Amniotic epithelial cell (primary cell): ENCODE measurements around the gene HSPH1.
"Not testable (repeated sequence)": the region's sequence is repeated elsewhere in the genome, so short reads cannot be mapped to it uniquely, and the experiment has no call there.

Experiments used
- DNase-seq: peaks from one replicate; pipeline ENCODE4 v3.0.0-alpha.2; 2010; ENCODE audit warnings: low read depth

HSPH1 gene

DNA sequence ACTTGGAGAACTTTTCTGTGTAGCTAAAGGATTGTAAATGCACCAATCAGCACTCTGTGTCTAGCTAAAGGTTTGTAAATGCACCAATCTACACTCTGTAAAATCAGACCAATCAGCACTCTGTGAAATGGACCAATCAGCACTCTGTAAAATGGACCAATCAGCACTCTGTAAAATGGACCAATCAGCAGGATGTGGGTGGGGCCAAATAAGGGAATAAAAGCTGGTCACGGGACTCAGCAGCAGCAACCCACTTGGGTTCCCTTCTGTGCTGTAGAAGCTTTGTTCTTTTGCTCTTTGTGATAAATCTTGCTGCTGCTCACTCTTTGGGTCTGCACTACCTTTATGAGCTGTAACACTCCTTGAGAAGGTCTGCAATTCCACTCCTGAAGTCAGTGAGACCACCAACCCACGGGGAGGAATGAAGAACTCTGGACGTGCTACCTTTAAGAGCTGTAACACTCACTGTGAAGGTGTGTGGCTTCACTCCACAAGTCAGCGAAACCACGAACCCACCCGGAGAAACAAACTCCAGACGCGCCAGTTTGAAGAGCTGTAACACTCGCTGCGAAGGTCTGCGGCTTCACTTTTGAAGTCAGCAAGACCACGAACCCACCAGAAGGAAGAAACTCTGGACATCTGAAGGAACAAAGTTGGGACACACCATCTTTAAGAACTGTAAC, 16.2 kb upstream of the HSPH1 start:
- not testable (repeated sequence) for DNase-seq

DNA sequence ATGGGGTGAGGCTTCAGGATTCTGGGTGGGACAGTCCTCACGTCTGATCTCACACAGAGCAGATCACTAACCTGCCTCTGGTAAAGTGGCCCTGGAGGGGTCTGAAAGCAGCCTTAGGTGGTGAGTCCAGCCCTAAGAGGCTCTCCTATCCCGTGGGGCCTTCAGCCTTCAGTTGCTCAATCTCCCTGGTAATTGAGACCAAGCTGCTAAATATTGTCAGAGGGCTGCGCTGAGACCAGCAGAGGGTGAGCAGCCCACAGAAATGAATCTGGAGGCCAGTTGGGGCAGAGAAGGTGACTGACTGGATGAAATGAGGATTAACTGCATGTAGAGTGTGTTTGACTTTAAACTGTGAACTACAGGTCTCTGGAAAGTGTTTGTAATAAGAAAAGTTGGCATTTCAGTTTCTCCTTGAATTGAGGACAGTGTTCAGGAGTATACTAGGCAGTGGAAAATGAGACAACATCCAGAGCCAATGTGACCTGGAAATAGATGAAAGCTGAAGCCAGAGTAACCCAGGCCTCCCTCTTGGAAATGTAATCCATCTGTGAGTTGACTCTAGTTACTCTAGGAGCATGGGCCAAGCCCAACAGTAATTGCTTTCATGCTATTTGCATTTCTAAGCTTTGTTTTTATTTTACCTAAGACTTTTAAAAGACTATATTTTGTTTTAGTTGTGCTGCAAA, 14.3 kb upstream of the HSPH1 start:
- DNase-seq, result no peak

- peak; percentile 25 for DNase-seq
Observed at GRCh38 chr13:31174018-31174417, 12.3 kb upstream of the HSPH1 start.

- DNase-seq, result peak; percentile 91
Observed at GRCh38 chr13:31172535-31172934, 10.8 kb upstream of the HSPH1 start.

GRCh38 chr13:31172001-31172400, 10.3 kb upstream of the HSPH1 start:
- peak; percentile 90 for DNase-seq

DNA sequence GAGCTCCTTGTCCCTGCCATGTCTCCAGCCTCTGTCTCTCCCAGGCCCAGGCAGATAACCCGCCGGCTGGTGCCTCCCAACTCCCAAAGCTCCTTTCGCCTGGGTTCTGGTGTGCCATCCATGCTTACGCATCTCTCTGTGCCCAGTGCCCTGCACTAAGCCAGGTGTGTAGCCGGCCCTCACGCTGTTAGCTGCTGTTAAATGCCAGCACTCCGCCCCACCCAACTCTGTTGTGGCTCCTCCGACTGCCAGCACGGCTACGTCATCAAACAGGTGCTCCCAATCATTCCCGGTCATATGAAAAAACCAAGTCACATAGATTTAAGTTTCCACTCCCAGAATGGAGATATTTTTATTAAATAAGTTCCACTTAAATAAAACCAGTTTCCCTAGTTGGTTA, 7.0 kb upstream of the HSPH1 start:
- DNase-seq, result no peak

DNA sequence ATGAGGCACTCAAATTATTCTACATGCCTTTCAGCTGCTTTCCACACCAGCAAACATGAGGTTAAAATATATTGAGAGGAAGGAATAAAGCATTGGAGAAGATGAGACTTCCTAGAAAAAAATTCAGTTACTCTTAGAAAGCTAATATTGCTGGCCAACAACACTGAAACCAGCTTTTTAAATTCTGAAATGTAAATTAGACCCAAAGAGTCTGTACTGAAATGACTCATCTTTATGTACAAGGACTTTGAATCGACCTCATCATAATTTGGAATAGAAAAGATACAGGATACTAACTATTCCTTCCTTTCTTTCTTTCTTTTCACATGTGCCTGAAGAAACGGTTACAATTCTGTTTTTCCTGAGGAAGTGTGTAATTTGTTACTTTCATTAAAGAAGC, 6.5 kb upstream of the HSPH1 start:
- DNase-seq, result no peak

- DNase-seq, result no peak
Observed at GRCh38 chr13:31167490-31167889, 5.8 kb upstream of the HSPH1 start.

DNA sequence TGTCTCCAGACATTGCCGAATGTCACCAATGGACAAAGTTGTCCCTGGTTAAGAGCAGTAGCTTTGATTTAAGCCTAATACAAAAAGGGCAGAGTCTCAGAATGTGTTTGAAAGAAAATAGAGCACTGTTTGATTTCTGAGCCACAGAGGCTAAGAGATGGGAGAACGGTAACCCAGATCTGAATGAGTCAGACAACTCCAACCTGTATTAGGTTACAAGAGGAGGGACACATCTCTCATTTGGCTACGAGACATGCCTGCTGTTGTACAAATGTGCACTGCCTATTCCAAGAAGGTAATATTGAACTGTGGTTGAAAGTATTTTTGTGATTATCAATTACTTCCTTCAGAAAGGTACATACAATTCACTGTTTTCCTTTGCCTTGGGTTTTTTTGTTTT, 4.9 kb upstream of the HSPH1 start:
- no peak for DNase-seq

GRCh38 chr13:31162151-31163008, 676 bp upstream of the HSPH1 start:
- peak; percentile 98 for DNase-seq

DNA sequence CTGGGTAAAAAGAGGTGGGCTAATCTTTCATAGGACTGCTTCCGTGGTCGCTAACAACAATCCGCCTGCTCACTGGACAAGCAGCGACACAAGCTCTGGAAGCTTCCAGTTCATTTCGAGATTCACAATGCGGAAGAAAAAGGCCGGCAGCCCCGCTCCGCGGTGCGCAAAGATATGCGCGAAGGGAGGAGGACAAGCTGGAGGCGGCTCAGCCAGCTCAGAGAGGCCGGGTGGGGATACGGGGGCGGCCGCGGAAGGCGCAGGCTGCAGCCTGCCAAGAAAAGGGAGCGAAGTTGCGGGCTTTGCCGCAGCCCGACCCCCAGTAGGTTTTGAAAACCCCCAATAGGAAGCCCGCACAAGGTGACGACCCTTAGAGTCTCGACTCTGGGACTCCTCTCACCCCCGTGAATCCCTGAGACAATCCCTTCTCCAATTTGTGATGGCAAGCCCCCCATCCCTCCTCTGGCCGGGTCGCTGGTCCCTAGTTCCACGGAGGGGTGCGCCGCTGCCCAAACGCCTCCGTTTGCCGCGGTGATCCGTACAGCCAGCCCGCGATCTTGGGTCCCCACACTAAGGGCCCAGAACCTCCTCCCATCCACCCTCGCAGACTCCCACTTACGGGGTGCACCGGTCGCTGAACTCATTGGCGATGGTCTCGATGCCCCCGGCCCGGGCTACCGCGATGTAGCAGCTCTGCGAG, 697 bp downstream of the HSPH1 start:
- DNase-seq, result peak; percentile 75

- DNase-seq, result no peak
Observed at GRCh38 chr13:31159306-31159705, 2.4 kb downstream of the HSPH1 start.

DNA sequence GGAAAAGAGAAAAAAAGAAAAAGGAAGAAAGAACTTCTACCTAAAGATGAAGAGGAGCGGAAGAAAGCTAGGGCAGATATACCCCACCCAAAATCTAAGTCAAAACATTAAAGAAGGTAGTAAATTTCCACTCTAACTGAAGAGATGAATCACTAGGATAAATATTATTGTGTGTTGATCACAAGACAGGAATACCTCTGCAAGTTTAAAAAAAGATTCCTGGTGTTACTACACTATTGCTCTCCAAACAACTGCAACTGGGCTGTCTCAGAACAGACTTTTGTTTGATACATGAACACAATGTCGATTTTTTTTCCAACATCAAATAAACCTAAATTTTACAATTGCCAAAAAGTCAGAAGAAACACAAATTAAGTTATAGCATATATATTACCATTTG, 6.8 kb downstream of the HSPH1 start:
- DNase-seq, result no peak

DNA sequence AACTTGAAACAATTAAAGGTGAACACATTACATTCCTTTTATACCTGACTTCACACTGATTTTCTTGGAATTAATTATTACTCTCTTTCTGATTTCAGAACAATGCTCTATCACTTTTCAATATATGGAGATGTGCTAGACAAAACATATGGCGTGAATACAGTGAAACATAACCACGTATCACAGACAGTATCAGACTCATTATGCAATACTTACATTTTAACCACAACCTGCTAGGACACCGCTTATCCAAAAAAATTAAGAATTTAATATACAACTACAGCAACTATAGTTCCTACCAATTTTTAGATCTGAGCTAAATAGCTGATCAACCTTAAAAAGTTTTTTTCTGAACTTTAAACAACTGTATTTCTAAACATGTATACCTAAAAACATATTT, 9.9 kb downstream of the HSPH1 start:
- no peak for DNase-seq

GRCh38 chr13:31150315-31150985, 11.3 kb downstream of the HSPH1 start:
- no peak for DNase-seq

DNA sequence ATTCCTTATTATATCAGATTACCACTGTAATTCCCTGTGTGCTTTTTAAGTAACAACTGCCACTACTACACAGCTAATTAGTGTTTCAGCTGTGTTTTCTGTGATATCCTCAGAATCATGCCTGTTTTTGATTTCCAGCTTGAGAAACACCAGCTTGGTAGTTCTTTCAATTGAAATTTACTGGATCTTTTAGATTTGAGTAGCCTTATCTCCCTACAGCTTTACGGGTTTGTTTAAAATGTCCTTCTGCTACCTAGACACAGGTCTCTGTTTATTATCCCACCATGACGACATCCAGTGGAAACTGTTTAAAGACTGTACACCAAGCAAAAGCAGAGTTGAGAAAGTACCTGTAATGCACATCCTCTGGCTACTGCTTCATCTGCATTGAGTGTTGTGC, 12.1 kb downstream of the HSPH1 start:
- no peak for DNase-seq

DNA sequence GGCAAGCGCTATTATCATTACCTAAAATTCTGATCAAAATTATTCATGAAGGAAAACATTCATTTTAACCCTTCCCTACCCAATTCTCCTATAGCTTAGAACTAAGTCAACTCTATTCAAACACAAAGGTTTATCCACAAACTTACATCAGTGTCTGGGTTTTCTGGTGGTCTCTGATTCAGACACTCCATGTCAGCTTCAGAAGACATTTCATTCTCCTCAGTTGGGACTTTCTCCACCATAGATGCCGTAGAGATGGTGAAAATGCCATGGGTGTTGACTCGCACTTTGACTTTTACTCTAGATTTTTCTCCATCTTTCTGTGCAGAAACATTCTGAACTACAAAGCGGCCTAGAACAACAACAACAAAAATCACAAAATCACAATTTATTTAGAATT, 16.3 kb downstream of the HSPH1 start:
- DNase-seq, result no peak

DNA sequence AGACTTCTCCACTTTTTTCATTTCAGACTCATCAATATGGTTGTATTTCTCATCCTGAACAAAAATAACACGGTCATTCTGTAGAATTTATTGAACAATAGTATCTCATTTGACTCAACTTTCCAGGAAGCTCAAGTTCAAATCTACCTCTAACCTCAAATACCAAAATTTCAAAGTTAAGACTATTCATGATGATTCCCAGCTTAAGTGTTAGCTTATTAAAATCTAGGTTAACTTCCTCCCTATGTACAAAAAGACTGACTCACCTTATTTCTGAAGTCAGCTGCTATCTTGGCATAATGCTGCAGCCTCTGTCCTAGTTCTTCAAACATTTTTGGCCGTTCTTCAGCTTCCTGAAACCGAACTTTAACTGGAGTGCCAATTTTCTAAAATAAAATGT, 23.2 kb downstream of the HSPH1 start:
- DNase-seq, result no peak

GRCh38 chr13:31136724-31137123, 25.0 kb downstream of the HSPH1 start:
- DNase-seq, result no peak

- DNase-seq, result no peak
Observed at GRCh38 chr13:31134039-31134711, 27.5 kb downstream of the HSPH1 start.

DNA sequence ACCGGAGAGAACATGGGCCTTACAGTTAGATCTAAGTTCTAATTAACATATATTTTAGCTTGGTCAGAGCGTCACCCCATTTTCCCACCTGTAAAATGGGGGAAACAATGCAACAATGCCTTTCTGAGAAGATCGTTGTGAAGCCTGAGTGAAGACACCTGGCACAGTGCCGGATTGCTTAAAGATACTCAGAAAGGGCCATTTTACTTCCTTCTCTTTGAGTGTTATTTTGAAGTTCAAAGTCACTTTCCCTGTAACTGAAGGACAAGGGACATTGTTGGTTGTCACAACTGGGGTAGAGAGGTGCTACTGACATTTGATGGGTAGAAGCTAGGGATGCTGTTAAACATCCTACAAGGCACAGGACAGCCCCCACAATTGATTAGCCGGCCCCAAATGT, 28.1 kb downstream of the HSPH1 start:
- DNase-seq, result no peak
